ENCODE results near the gene VSIG4.
A peak's percentile ranks its signal among the peaks of the same experiment; 100 is the strongest.
"Not testable (repeated sequence)": the region's sequence is repeated elsewhere in the genome, so short reads cannot be mapped to it uniquely, and the experiment has no call there.

Gene VSIG4

DNA sequence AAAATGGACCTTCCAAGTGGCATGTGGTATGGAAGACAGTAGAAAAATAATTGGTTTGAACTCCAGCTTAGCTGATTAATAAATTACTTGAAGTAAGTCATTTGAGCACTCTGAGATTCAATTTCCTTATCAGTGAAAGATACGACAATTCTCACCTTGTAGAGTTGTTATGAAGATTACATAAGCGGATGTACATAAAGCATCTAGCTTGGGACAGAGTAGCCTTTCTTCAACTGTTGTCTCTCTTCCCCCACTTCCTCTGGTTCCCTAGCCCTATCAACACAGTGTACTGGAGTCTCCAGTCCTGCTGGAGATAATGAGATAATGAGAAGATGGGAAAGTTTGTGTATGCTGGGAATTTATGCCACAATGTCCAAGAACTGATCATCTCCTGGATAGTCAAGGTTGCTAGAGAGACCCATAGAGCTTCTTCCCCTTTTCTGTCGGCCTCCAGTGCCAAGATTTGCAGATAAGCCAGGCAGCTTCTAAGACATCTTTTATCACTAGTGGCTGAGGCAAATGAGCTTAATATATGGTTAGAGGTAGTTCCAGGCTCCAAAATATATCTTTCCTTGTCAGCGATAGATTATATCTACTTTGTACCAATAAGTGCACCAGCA is 33.9 kb downstream of the VSIG4 start:
- DNase-seq: no peak

DNA sequence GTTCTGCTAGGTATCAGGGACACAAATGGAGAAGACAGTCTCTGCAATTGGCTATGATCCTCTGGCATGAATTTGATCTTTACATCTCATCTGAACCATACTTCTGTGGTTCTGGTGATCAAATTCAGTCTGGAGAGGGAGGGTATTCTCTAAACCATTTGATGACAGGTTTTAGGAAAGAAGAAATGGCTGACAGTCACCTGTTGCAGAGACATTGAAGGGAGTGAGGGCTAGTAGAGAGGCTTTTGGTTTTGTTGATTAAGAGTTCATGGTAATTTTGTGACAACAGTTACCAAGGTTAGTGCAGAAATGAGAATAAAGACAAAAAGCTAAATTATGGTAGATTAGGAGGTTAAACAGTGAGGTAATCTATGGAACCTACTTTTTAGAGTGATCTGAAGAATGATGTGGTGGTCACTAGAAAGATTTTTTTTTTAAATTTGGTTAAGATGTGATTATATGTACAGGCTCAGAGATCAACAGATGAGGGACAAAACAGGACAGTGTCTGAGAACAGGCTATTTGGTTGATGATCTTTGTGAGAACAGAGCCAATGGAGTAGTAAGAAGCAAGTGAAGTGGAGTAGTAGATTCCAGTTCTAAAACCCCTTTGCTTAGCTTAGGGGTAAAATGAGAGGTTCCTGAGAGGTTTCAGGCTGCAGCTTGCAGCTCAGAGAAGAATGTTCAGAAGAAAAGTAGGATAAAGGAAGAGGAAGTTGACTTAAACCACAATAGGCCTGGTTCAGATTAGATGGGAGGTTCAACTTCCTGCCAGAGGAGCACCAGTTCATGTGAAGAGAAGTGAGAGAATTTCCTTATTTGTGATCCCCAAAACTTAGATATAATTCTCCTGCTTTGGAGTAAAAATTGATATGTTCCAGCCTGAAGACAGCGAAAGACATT is 34.7 kb downstream of the VSIG4 start:
- no peak for DNase-seq

DNA sequence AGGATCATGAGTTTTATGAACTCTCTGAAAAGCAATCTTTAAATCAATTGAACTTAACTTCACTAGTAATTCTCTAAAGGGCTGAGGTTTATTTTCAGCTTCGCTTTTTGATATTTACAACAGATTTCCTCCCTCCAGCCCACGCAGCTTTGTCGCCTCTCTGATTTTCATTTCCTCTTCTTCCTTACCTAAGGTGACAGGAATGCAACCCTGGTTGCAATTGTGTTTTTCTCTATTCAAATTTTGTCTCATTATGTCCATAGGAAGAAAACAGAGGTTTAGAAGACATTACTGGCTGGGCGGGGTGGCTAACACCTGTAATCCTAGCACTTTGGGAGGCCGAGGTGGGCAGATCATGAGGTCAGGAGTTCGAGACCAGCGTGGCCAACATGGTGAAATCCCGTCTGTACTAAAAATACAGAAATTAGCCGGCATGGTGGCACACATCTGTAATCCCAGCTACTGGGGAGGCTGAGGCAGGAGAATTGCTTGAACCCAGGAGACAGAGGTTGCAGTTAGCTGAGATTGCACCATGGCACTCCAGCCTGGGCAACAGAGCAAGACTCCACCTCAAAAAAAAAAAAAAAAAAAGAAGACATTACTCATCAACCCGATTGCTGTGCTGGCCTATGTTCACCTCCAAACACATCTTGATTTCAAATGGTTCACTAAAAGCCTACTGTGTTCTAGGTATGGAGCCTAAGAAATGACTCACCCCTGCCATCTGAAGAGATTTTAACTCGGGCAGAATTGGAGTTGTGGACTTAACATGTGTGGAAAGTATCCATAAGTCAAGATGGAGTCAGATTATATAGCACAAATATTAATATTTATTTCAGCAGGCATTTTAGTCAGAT is 36.8 kb downstream of the VSIG4 start:
- DNase-seq: no peak

DNA sequence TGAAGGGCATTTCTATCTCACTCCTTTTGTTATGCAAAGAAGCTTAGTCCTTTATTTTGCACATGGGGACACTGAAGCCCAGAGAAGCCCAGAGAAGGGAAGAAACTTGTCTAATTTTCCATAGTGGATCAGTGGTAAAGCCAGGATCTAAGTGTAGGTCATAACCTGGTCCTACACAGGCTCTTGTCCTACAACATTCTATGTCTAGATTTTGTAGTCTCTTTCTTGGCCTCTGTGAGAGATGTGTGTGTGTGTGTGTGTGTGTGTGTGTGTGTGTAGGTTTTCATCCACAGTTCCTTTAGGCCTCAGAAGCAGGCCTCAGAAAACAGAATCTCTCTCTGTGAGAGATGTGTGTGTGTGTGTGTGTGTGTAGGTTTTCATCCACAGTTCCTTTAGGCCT is 38.3 kb downstream of the VSIG4 start:
- no peak for DNase-seq

DNA sequence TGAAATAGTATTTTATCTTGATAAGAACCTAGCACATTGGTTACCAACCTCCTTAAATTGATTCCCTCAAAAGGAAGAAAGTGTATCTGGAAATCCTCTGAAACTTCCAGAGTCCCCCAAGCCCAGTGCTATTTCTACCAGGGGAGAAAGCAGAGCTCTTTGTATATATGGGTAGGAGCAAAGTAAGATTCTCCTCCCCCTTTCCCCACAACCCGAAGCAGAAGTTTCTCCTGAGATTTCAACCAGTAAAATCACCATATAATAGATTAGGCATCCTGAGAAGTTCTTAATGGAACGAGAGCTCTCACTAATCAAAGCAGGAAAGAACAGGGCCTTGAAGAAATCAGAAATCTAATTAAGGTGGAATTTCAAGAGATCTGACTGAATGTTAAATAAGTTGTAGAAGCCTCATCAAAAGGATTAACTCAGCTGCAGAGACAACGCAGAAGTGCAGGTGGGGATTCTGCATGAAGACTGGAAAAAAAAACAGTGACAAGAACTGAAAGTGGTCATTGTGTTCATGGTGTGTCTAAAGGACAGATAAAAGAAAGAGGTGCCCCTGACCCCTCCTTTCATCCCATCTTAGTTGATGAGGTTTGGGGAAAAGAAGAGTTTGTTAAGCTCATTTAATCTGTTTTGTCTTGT is 39.1 kb downstream of the VSIG4 start:
- DNase-seq: no peak

DNA sequence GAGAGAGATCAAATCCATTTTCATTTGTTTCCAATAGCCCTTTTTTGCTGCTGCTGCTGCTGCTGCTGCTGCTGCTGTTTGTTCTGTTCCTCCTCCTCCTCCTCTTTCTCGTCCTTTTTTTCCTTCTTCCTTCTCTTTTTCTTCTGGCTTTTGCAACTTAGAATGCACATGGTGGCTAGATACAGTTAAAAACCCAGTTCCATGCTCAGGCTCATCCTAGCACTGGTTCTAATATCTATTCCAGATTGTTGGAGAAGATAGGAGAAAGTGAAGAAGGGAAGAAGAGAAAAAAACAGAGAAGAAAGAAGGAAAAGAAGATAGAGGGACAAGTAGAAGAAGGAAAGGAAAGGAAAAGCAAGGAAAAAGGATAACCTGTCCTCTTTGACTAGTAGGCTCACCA is 39.7 kb downstream of the VSIG4 start:
- DNase-seq: no peak

DNA sequence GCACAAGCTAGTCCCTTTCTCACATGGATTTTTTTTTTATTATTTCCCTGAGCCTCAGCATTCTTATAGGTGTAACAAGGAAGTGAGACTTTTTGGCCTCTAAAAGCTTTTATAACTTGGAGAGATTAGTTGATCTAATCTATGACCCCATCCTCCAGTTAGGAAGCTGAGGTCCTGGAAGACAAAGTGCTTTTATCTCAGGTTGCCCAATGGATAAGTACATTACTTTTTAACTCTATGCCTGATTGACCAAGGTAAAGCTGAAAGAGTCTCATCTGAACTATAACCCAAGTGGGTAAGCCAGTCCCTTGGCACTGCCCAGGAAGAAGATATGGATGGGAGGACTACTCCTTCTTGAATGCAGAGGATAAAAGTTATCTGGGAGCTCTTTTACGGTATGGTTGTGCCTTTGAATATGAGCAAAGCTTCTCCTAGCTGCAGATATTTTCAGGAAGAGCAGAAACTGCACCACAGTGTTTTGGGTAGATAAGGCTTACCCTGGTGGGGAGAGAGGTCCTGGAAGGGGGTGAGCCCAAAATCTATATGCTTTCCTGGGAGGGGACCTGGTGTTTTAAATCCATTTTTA is 40.2 kb downstream of the VSIG4 start:
- DNase-seq: no peak

DNA sequence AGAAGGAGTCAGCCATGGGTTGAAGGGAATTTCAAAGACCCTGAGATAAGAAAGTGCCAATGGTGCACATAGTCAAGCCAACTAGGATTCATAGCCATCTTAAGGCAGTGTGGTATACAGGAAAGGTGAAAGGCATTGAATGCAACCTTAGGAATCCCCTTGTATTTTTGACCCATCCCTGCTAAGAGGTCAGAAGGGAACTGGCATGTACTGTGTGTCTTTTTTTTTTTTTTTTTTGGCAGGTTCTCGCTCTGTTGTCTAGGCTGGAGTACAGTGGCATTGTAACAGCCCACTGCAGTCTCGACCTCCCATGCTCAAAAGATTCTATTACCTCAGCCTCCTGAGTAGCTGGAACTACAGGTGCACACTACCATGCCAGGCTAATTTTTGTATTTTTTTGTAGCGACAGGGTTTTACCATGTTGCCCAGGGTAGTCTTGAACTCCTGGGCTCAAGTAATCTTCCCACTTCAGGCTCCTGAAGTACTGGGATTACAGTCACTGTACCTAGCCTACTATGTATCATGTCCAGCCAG is 40.8 kb downstream of the VSIG4 start:
- DNase-seq: no peak

DNA sequence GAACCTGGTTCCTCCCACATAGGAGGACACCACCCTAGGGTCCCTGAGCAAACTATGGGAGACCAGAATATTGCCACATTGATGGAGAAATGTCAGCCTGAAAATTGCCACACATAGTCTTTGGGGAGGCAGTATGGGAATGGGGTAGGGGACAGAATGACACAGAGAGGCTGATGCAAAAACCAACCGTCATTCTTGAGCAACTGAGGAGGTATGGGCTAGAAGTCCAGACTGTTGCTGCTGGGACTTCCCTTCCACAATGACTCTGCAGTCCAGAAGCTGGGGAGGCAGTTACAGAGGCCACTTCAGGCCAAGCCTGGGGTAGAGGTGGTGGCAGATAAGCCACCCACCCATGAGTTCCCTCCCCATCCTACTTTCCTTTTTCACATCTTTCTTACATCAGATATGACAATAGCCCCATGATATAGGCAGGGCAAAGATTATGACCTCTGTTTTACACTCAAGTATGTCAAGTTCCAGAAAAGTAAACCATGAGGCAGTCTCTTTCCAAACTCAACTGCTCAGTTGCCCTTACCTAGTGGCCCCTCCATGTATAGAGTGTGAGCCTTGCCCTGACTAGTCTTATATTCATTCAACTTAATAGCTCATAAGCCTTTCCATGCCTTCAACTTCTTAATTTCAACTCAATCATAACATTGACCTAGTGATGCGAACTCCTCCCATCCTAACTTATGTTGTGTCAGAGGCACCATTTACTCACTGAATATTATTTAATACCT is 41.7 kb downstream of the VSIG4 start:
- no peak for DNase-seq

DNA sequence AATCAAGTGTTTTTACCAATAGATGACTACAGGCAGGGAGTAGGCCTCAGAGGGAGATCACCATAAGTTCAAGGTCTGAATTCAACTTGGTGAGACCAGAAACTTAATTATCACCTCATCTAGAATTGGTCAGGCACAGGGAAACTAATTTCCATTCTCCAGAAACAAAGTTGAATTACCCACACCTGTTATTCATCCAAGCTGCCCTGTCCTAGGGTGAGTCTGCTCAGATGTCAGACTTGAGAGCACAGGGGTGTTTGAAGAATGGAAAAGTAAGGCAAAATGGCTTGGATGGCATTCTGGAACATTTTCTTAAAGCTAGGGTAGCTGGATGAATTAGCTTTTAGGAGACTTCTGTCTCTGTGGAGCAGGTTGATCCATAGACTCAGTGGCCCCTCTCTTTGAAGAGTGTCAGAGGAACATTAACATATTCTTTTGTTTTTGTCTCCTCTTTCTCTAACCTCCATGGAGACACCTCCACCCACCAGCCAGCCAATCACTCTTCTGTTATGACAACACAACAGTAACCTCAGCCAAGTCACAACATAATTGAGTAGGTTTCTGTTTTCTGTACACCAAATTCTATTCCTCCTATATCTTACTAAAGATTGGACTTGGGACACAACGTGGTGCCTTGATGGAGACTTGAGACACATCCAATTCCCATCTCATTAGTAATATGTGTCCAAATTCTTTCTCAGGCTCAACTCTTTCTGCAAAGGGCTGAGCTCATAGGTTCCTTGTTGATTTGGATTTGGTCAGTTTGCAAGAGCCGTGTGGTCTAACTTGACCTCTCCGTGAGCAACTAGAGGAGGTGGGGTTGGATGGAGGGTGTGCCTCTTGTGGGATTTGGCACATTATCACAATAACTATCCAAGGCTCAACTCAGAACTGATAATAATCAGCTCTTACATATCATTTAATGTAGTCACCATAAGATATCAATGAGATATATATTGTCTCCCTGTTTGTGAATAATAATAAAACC is 45.1 kb downstream of the VSIG4 start:
- no peak for DNase-seq

DNA sequence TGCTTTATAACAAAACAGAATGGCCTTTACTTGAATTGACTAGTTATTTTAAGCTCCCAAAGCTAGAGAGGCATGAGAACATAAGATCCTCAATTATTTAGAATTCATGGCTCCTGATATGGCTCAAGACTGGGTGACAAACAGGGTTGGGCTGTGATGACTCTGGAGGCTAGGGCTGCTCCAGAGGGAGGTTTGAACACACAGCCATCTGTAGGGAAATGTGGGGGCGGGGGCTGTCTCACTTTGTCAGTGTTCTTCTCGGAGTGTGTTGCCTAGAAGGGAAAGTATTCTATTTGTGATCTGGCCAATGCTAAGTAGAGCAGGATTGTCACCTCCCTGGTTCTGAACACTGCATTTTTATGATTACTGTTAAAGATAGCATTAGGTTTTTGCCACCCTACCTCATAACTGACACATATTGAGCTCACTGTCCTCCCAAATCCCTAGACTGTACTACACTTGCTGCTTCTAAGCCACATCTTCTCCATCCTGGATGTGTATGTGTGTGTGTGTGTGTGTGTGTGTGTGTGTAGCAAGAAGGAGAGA is 45.9 kb downstream of the VSIG4 start:
- no peak for DNase-seq

DNA sequence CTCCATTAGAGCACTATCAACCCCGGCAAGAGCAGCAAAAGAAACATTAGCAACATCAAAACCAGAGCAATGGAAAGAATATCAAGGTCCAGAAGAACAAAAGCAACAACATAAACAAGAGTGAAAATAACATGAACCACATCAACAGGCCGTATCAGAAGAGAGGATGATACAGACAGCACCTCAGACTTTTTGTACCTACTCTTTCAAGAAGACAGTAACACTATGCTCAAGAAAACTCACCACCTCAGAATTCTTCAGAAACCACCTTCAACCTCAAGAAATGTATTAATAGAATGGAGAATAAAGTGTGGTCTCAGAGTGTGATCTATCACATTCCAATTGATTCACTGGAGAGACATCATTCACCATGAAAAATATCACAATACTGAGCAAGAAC is 46.5 kb downstream of the VSIG4 start:
- DNase-seq: no peak

DNA sequence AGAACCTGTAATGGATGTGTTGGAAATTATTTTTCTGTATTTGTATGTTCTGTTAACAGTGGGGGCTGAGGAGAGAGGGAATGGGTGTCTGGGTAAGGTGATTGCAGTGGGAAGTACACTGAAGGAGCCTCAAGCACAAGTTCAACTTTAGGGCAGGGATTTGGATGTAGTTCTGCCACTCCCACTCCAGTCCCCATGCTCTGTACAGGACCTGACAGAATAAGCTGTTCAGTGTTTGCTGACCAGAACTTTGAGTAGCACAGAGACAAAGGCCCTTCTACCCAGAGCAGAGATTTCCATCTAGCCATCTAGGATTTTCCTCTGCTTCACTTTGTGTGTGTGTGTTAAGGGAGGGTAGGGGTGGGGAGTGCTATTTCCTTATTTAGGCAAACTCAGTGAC is 49.2 kb downstream of the VSIG4 start:
- no peak for DNase-seq

DNA sequence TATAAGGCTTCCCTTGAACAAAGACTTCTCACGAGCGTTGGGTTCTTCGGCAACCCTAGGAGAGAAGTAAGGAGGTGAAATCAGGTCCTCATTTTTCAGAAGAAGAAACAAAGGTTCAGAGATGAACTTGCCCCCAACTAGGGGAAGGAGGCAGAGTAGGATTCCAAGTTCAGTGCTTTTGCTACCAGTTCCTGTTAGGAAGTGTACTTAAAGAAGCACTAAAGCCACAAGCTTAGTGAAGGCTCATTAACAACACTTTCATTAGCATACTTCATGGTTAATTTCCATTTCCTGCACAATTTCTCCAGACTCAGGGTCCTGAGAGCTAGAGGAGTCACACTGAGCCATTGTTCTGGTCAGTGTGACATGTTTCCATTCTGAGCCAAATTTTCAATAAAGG is 52.1 kb downstream of the VSIG4 start:
- DNase-seq: no peak

DNA sequence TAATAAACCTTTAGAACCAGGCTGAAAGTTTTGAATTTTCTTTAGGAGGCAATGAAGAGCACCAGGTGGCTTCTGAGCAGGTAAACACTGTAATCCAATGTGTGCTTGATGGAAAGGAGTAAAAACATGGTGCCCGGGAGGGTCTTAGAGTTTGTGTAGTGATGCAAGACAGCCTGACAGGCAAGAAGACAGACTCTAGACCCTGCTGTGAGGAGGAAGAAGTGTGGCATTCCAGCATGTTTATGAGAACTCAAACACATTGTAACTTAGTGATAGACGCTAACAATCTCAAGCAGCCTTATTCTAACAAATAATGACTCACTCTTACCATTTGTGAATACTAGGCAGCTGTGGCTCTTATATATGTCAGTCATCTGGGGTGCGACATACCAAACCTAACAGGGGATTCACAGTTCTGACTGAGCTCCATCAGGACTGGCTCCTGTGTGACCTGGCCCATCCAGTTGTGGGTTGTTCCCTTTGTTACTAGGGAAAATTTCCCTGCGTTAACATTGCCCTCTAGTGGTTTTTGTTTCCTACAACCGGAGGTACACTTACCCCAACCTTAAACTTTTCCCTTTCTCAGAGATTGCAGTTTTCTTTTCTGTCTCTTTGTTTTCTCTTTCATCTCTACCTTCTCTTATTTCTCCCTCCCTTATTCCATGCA is 53.8 kb downstream of the VSIG4 start:
- peak; percentile 11 for DNase-seq

DNA sequence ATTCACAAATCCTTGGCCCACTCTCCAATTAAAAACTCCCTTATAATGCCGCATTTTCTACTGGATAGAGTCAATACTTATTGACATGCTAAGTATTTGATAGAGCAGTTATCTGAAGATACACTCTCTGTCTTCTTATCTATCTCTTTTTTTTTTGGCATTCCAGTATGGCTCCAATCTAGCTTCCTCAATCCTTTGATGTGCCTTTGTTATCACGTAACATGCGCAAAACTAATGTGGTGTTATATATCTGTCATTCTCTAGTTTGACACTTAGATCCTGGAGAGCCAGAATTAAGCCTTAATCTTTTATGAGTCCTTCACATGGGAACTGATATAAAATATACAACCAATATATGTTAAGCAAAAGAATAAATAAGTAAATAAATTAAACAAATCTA is 54.7 kb downstream of the VSIG4 start:
- DNase-seq: no peak

DNA sequence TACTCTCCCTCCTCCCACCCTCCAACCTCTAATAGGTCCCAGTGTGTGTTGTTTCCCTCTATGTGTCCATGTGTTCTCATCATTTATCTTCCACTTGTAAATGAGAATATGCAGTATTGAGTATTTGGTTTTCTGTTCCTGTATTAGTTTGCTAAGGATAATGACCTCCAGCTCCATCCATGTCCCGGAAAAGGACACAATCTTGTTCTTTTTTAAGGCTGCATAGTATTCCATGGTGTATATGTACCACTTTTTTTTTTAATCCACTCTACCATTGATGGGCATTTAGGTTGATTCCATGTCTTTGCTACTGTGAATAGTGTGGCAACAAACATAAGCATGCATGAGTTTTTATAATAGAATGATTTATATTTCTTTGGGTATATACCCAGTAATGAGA is 62.7 kb downstream of the VSIG4 start:
- not testable (repeated sequence) for DNase-seq

DNA sequence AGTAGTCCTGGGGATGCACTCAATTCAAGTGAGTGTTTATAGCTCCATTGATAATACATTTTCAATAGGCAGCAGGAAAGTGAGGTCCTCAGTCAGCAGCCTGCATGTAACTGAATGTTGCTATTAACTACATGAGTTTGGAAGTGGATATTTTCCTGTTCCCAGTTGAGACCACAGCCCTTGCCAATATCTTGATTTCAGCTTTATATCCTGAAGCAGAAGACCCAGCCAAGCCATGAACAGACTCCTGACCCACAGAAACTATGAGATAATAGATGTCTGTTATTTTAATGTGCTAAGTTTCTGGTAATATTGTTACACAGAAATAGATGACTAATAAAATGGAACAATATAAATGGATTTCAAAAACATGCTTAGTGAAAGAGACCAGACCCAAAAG is 63.7 kb downstream of the VSIG4 start:
- DNase-seq: no peak

DNA sequence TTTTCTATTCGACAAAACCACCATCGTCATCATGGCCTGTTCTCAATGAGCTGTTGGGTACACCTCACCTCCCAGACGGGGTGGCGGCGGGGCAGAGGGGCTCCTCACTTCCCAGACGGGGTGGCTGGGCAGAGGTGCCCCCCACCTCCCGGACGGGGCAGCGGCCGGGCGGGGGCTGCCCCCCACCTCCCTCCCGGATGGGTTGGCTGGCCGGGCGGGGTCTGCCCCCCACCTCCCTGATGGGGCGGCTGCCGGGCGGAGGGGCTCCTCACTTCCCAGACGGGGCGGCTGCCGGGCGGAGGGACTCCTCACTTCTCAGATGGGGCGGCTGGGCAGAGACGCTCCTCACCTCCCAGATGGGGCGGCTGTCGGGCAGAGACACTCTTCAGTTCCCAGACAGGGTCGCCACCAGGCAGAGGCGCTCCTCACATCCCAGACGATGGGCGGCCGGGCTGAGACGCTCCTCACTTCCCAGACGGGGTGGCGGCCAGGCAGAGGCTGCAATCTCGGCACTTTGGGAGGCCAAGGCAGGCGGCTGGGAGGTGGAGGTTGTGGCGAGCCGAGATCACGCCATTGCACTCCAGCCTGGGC is 64.6 kb downstream of the VSIG4 start:
- not testable (repeated sequence) for DNase-seq

Measured in DMS 273 treated with DMSO at 0.1 percent for 48 hours (cell line).